ACC112 (cell line): Measurements from ENCODE around the gene SMAP2.

Experiments used
- H2AFZ ChIP-seq: fragments of 200-600 bp; sonication (generic); one replicate; pipeline ENCODE4 v1.6.0; 2017; ENCODE audit warnings: antibody characterized with exemption, low read length; ENCODE audit not compliant: unreplicated experiment
- H3K27ac ChIP-seq: fragments of 200-600 bp; sonication (generic); 2 replicates; pipeline ENCODE4 v1.5.1; 2014; ENCODE audit warnings: low read depth, mild to moderate bottlenecking, antibody characterized with exemption, low read length, moderate library complexity
- H3K27me3 ChIP-seq: fragments of 200-600 bp; sonication (generic); 2 replicates; pipeline ENCODE4 v1.6.1; 2014; ENCODE audit warnings: mild to moderate bottlenecking, antibody characterized with exemption, low read length, moderate library complexity, mixed read lengths; ENCODE audit not compliant: insufficient read depth
- H3K36me3 ChIP-seq: fragments of 200-600 bp; sonication (generic); 2 replicates; pipeline ENCODE4 v1.6.1; 2016; ENCODE audit warnings: mild to moderate bottlenecking, antibody characterized with exemption, low read length, moderate library complexity, mixed read lengths; ENCODE audit not compliant: insufficient read depth
- H3K4me1 ChIP-seq: fragments of 200-600 bp; sonication (generic); one replicate; pipeline ENCODE4 v1.6.1; 2016; ENCODE audit warnings: low read length, mixed read lengths; ENCODE audit not compliant: insufficient read depth, unreplicated experiment, control insufficient read depth
- H3K4me3 ChIP-seq: fragments of 200-600 bp; sonication (generic); 2 replicates; pipeline ENCODE4 v1.5.1; 2014; ENCODE audit warnings: mild to moderate bottlenecking, low read depth, low read length
- H3K79me2 ChIP-seq: fragments of 200-600 bp; sonication (generic); one replicate; pipeline ENCODE4 v1.6.0; 2016; ENCODE audit warnings: low read length; ENCODE audit not compliant: control insufficient read depth, unreplicated experiment, insufficient read depth

SMAP2 gene

GRCh38 chr1:40438391-40439015 is 65.0 kb downstream of the SMAP2 start:
- Histone ChIP-seq H2AFZ (no peak overlapping the region), H3K79me2 (no peaks in the 10 kb centered on the region), H3K36me3 (no peaks in the 10 kb centered on the region), H3K27me3 (no peaks in the 10 kb centered on the region), H3K4me3 (no peak overlapping the region), H3K27ac (no peak overlapping the region), H3K4me1 (peaks cover 3% of the 10 kb centered on the region)

GRCh38 chr1:40439247-40439646 is 65.7 kb downstream of the SMAP2 start:
- Histone ChIP-seq H3K27ac (no peak overlapping the region), H3K27me3 (no peaks in the 10 kb centered on the region), H3K79me2 (no peaks in the 10 kb centered on the region), H3K36me3 (no peaks in the 10 kb centered on the region), H2AFZ (no peak overlapping the region), H3K4me3 (no peak overlapping the region), H3K4me1 (peaks cover 3% of the 10 kb centered on the region)

GRCh38 chr1:40449684-40450494 is 76.4 kb downstream of the SMAP2 start, which contains the start of gene ZFP69B:
Gene ZFP69B (plus strand): TSS chr1:40450476. CDS start chr1:40450962, 486 bp downstream.
- peak within 1 kb of the TSS; percentile 69 for H3K27ac ChIP-seq
- peaks cover 19% of the 10 kb centered on the region for H3K36me3 ChIP-seq
- H3K4me1 ChIP-seq, result peaks cover 12% of the 10 kb centered on the region
- H3K27me3 ChIP-seq, result no peaks in the 10 kb centered on the region
- peak within 1 kb of the TSS; percentile 62 for H2AFZ ChIP-seq
- H3K4me3 ChIP-seq, result peak within 1 kb of the TSS; percentile 78
- peaks cover 5% of the 10 kb centered on the region for H3K79me2 ChIP-seq

- H3K4me1 ChIP-seq, result peaks cover 12% of the 10 kb centered on the region
- peak overlapping the region; percentile 69 for H3K27ac ChIP-seq
- peak overlapping the region; percentile 62 for H2AFZ ChIP-seq
- H3K36me3 ChIP-seq, result peaks cover 21% of the 10 kb centered on the region
- peak overlapping the region; percentile 78 for H3K4me3 ChIP-seq
- H3K27me3 ChIP-seq, result no peaks in the 10 kb centered on the region
- H3K79me2 ChIP-seq, result peaks cover 5% of the 10 kb centered on the region
Measured at GRCh38 chr1:40450495-40451237, 77.1 kb downstream of the SMAP2 start.

GRCh38 chr1:40451238-40451585 is 77.7 kb downstream of the SMAP2 start:
- Histone ChIP-seq H3K4me1 (peaks cover 12% of the 10 kb centered on the region), H3K4me3 (peak overlapping the region; percentile 78)

GRCh38 chr1:40454873-40455272 is 81.3 kb downstream of the SMAP2 start:
- Histone ChIP-seq H3K4me3 (no peak overlapping the region), H3K4me1 (peaks cover 7% of the 10 kb centered on the region), H3K27me3 (no peaks in the 10 kb centered on the region), H3K27ac (no peak overlapping the region), H2AFZ (no peak overlapping the region), H3K79me2 (peaks cover 5% of the 10 kb centered on the region), H3K36me3 (peaks cover 59% of the 10 kb centered on the region)

More at GRCh38 chr1:40451238-40451585, 77.7 kb downstream of the SMAP2 start:
- no peaks in the 10 kb centered on the region for H3K27me3 ChIP-seq
- peak overlapping the region; percentile 69 for H3K27ac ChIP-seq
- H3K36me3 ChIP-seq, result peaks cover 23% of the 10 kb centered on the region
- peak overlapping the region; percentile 62 for H2AFZ ChIP-seq
- peaks cover 5% of the 10 kb centered on the region for H3K79me2 ChIP-seq

GRCh38 chr1:40462956-40463590 is 89.5 kb downstream of the SMAP2 start:
- no peak overlapping the region for H3K27ac ChIP-seq
- no peak overlapping the region for H3K4me3 ChIP-seq
- peaks cover 77% of the 10 kb centered on the region for H3K36me3 ChIP-seq
- H3K4me1 ChIP-seq, result no peaks in the 10 kb centered on the region
- no peaks in the 10 kb centered on the region for H3K27me3 ChIP-seq
- H2AFZ ChIP-seq, result no peak overlapping the region
- H3K79me2 ChIP-seq, result no peaks in the 10 kb centered on the region

- Histone ChIP-seq H3K36me3 (peaks cover 30% of the 10 kb centered on the region), H3K4me3 (no peak overlapping the region), H3K4me1 (no peaks in the 10 kb centered on the region), H2AFZ (no peak overlapping the region), H3K27ac (no peak overlapping the region), H3K79me2 (no peaks in the 10 kb centered on the region), H3K27me3 (no peaks in the 10 kb centered on the region)
Measured at GRCh38 chr1:40469327-40469726, 95.8 kb downstream of the SMAP2 start.
